ENCODE measurements around the gene ARHGEF17.
A peak's percentile ranks its signal among the peaks of the same experiment; 100 is the strongest.

ARHGEF17 gene

GRCh38 chr11:73308003-73308960 is at the start of gene ARHGEF17:
Gene ARHGEF17, plus strand, starts transcription at chr11:73308276. Its CDS starts 363 bp downstream, at chr11:73308639.
- DNase-seq, result peak; percentile 34 to 36
- no peak for TF ChIP-seq GATA1 (IDR thresholded peaks at IDR 0.05; ENCODE audit: low read depth, low read length)

GRCh38 chr11:73259406-73260126 is 48.5 kb upstream of the ARHGEF17 start:
- no peak for DNase-seq
- TF ChIP-seq GATA1 (IDR thresholded peaks at IDR 0.05; ENCODE audit: low read depth, low read length) (no peak), POLR2A (IDR thresholded peaks at IDR 0.05; ENCODE audit: low read length) (no peak)

- no peak for DNase-seq
- TF ChIP-seq GATA1 (IDR thresholded peaks at IDR 0.05; ENCODE audit: low read depth, low read length) (no peak), POLR2A (IDR thresholded peaks at IDR 0.05; ENCODE audit: low read length) (no peak)
Measured at GRCh38 chr11:73260127-73260457, 48.0 kb upstream of the ARHGEF17 start.

GRCh38 chr11:73262851-73263495 is 45.1 kb upstream of the ARHGEF17 start:
- DNase-seq, result no peak
- TF ChIP-seq POLR2A (IDR thresholded peaks at IDR 0.05; ENCODE audit: low read length), result no peak
- TF ChIP-seq GATA1 (IDR thresholded peaks at IDR 0.05; ENCODE audit: low read depth, low read length), result no peak

GRCh38 chr11:73263640-73264039 is 44.4 kb upstream of the ARHGEF17 start:
- TF ChIP-seq POLR2A (IDR thresholded peaks at IDR 0.05; ENCODE audit: low read length) (no peak), GATA1 (IDR thresholded peaks at IDR 0.05; ENCODE audit: low read depth, low read length) (no peak)
- no peak for DNase-seq

GRCh38 chr11:73265278-73265810 is 42.7 kb upstream of the ARHGEF17 start:
- no peak for TF ChIP-seq POLR2A (IDR thresholded peaks at IDR 0.05; ENCODE audit: low read length)
- TF ChIP-seq GATA1 (IDR thresholded peaks at IDR 0.05; ENCODE audit: low read depth, low read length), result no peak
- DNase-seq, result no peak

GRCh38 chr11:73265853-73266645 is 42.0 kb upstream of the ARHGEF17 start:
- no peak for DNase-seq
- TF ChIP-seq POLR2A (IDR thresholded peaks at IDR 0.05; ENCODE audit: low read length) (no peak), GATA1 (IDR thresholded peaks at IDR 0.05; ENCODE audit: low read depth, low read length) (no peak)

- no peak for TF ChIP-seq GATA1 (IDR thresholded peaks at IDR 0.05; ENCODE audit: low read depth, low read length)
- TF ChIP-seq POLR2A (IDR thresholded peaks at IDR 0.05; ENCODE audit: low read length), result no peak
- no peak for DNase-seq
Measured at GRCh38 chr11:73266646-73267020, 41.4 kb upstream of the ARHGEF17 start.

- DNase-seq, result no peak
- no peak for TF ChIP-seq GATA1 (IDR thresholded peaks at IDR 0.05; ENCODE audit: low read depth, low read length)
- TF ChIP-seq POLR2A (IDR thresholded peaks at IDR 0.05; ENCODE audit: low read length), result no peak
Measured at GRCh38 chr11:73267122-73267846, 40.8 kb upstream of the ARHGEF17 start.

- DNase-seq, result no peak
- no peak for TF ChIP-seq POLR2A (IDR thresholded peaks at IDR 0.05; ENCODE audit: low read length)
Measured at GRCh38 chr11:73267906-73268540, 40.1 kb upstream of the ARHGEF17 start.

GRCh38 chr11:73268671-73269271 is 39.3 kb upstream of the ARHGEF17 start:
- TF ChIP-seq POLR2A (IDR thresholded peaks at IDR 0.05; ENCODE audit: low read length) (no peak), GATA1 (IDR thresholded peaks at IDR 0.05; ENCODE audit: low read depth, low read length) (no peak)
- DNase-seq, result no peak

GRCh38 chr11:73269459-73270015 is 38.5 kb upstream of the ARHGEF17 start:
- TF ChIP-seq GATA1 (IDR thresholded peaks at IDR 0.05; ENCODE audit: low read depth, low read length) (no peak), POLR2A (IDR thresholded peaks at IDR 0.05; ENCODE audit: low read length) (no peak)
- DNase-seq, result no peak

Data from erythroblast (primary cell).